Astrocyte (in vitro differentiated cells and primary cell): Measurements from ENCODE around the gene CHRNE. TPM values are rescaled to one million over a fixed set of nuclear protein-coding genes. Genes with fewer than 3 reads are reported as not detected.

Experiments used
- DNase-seq: peaks from one replicate; pipeline ENCODE4 v3.0.0-alpha.2; 2010; ENCODE audit warnings: low read depth
- FAIRE-seq: peaks from 2 replicates; lab custom pipeline; 2011; peaks lifted over from hg19 to GRCh38; lab: Jason Lieb, UNC
- H2AFZ ChIP-seq: 2 replicates; pipeline ENCODE4 v1.6.0; 2012; ENCODE audit warnings: low read depth, low read length, inconsistent platforms
- H3K27ac ChIP-seq: 2 replicates; pipeline ENCODE4 v1.5.1; 2011; ENCODE audit warnings: low read depth, low read length, inconsistent platforms
- H3K27me3 ChIP-seq: 2 replicates; pipeline ENCODE4 v1.6.0; 2011; ENCODE audit warnings: low read length, inconsistent platforms; ENCODE audit not compliant: insufficient read depth
- H3K36me3 ChIP-seq: 2 replicates; pipeline ENCODE4 v1.5.1; 2011; ENCODE audit warnings: low read length, inconsistent platforms; ENCODE audit not compliant: insufficient read depth
- H3K4me1 ChIP-seq: 2 replicates; pipeline ENCODE4 v1.5.1; 2011; ENCODE audit warnings: low read length, inconsistent platforms; ENCODE audit not compliant: insufficient read depth
- H3K4me2 ChIP-seq: 2 replicates; pipeline ENCODE4 v1.6.0; 2012; ENCODE audit warnings: low read length, inconsistent platforms
- H3K4me3 ChIP-seq: 2 replicates; pipeline ENCODE4 v1.5.1; 2011; ENCODE audit warnings: low read depth, mild to moderate bottlenecking, low read length, inconsistent platforms; ENCODE audit not compliant: insufficient read depth
- H3K79me2 ChIP-seq: 2 replicates; pipeline ENCODE4 v1.6.0; 2012; ENCODE audit warnings: mild to moderate bottlenecking, low read length, inconsistent platforms; ENCODE audit not compliant: insufficient read depth
- H3K9ac ChIP-seq: 2 replicates; pipeline ENCODE4 v1.6.0; 2012; ENCODE audit warnings: mild to moderate bottlenecking, low read length, inconsistent platforms
- H3K9me3 ChIP-seq: 2 replicates; pipeline ENCODE4 v1.5.1; 2012; ENCODE audit warnings: low read depth, mild to moderate bottlenecking, low read length, inconsistent platforms; ENCODE audit not compliant: insufficient read depth
- H4K20me1 ChIP-seq: 2 replicates; pipeline ENCODE4 v1.6.0; 2012; ENCODE audit warnings: low read length, inconsistent platforms; ENCODE audit not compliant: insufficient read depth
- H3K27ac Mint-ChIP-seq: one replicate; pipeline ENCODE4 v1.8.0; 2021; ENCODE audit warnings: mild to moderate bottlenecking, mixed read lengths; ENCODE audit not compliant: unreplicated experiment
- H3K27me3 Mint-ChIP-seq: one replicate; pipeline ENCODE4 v1.8.0; 2021; ENCODE audit warnings: low read depth, mixed read lengths; ENCODE audit not compliant: unreplicated experiment
- H3K36me3 Mint-ChIP-seq: one replicate; pipeline ENCODE4 v1.8.0; 2021; ENCODE audit warnings: low read depth, mixed read lengths; ENCODE audit not compliant: unreplicated experiment
- H3K4me1 Mint-ChIP-seq: one replicate; pipeline ENCODE4 v1.8.0; 2021; ENCODE audit warnings: low read depth, mixed read lengths; ENCODE audit not compliant: unreplicated experiment
- H3K4me3 Mint-ChIP-seq: one replicate; pipeline ENCODE4 v1.8.0; 2021; ENCODE audit warnings: mild to moderate bottlenecking, moderate library complexity, mixed read lengths; ENCODE audit not compliant: unreplicated experiment
- H3K9me3 Mint-ChIP-seq: one replicate; pipeline ENCODE4 v1.8.0; 2021; ENCODE audit warnings: mild to moderate bottlenecking, mixed read lengths; ENCODE audit not compliant: unreplicated experiment
- EZH2 ChIP-seq: IDR thresholded peaks from 2 replicates; pipeline ENCODE4 v1.6.1; 2012; ENCODE audit warnings: mild to moderate bottlenecking, low read length, inconsistent platforms; ENCODE audit not compliant: insufficient read depth
- total RNA-seq: library from RNA; stranded (reverse); gene quantifications from 2 replicates; pipeline ENCODE4 v1.2.1, GENCODE V29; 2021
- TF ChIP-seq, protein P1 (sequence below): IDR thresholded peaks from 2 replicates; pipeline ENCODE4 v1.5.1; 2011; ENCODE audit warnings: low read depth, mild to moderate bottlenecking, inconsistent platforms, low read length, moderate library complexity; ENCODE audit not compliant: insufficient read depth

Gene CHRNE
- total RNA-seq, 1 donor from 2014 or later, result 0.20 TPM

DNA sequence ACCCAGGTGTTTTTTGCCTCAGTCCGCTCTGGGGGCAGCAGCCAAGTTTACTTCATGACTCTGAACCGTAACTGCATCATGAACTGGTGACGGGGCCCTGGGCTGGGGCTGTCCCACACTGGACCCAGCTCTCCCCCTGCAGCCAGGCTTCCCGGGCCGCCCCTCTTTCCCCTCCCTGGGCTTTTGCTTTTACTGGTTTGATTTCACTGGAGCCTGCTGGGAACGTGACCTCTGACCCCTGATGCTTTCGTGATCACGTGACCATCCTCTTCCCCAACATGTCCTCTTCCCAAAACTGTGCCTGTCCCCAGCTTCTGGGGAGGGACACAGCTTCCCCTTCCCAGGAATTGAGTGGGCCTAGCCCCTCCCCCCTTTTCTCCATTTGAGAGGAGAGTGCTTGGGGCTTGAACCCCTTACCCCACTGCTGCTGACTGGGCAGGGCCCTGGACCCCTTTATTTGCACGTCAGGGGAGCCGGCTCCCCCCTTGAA, 5.7 kb downstream of the CHRNE start:
- Histone ChIP-seq H2AFZ (no peak overlapping the region), H3K27me3 (peaks cover 2% of the 10 kb centered on the region), H3K4me2 (no peak overlapping the region), H3K79me2 (no peaks in the 10 kb centered on the region), H4K20me1 (peaks cover 3% of the 10 kb centered on the region), H3K4me1 (peaks cover 6% of the 10 kb centered on the region), H3K4me3 (no peak overlapping the region), H3K36me3 (peaks cover 12% of the 10 kb centered on the region), H3K27ac (no peak overlapping the region), H3K9me3 (no peaks in the 10 kb centered on the region), H3K9ac (no peak overlapping the region)
- Mint-ChIP-seq H3K9me3 (no peaks in the 10 kb centered on the region), H3K36me3 (peaks cover 19% of the 10 kb centered on the region), H3K27ac (no peak overlapping the region), H3K4me3 (no peak overlapping the region), H3K4me1 (no peaks in the 10 kb centered on the region), H3K27me3 (no peaks in the 10 kb centered on the region)
- FAIRE-seq (no peak), DNase-seq (no peak)
- TF ChIP-seq, protein P1, sequence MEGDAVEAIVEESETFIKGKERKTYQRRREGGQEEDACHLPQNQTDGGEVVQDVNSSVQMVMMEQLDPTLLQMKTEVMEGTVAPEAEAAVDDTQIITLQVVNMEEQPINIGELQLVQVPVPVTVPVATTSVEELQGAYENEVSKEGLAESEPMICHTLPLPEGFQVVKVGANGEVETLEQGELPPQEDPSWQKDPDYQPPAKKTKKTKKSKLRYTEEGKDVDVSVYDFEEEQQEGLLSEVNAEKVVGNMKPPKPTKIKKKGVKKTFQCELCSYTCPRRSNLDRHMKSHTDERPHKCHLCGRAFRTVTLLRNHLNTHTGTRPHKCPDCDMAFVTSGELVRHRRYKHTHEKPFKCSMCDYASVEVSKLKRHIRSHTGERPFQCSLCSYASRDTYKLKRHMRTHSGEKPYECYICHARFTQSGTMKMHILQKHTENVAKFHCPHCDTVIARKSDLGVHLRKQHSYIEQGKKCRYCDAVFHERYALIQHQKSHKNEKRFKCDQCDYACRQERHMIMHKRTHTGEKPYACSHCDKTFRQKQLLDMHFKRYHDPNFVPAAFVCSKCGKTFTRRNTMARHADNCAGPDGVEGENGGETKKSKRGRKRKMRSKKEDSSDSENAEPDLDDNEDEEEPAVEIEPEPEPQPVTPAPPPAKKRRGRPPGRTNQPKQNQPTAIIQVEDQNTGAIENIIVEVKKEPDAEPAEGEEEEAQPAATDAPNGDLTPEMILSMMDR, result no peak
- TF ChIP-seq EZH2, result no peak

DNA sequence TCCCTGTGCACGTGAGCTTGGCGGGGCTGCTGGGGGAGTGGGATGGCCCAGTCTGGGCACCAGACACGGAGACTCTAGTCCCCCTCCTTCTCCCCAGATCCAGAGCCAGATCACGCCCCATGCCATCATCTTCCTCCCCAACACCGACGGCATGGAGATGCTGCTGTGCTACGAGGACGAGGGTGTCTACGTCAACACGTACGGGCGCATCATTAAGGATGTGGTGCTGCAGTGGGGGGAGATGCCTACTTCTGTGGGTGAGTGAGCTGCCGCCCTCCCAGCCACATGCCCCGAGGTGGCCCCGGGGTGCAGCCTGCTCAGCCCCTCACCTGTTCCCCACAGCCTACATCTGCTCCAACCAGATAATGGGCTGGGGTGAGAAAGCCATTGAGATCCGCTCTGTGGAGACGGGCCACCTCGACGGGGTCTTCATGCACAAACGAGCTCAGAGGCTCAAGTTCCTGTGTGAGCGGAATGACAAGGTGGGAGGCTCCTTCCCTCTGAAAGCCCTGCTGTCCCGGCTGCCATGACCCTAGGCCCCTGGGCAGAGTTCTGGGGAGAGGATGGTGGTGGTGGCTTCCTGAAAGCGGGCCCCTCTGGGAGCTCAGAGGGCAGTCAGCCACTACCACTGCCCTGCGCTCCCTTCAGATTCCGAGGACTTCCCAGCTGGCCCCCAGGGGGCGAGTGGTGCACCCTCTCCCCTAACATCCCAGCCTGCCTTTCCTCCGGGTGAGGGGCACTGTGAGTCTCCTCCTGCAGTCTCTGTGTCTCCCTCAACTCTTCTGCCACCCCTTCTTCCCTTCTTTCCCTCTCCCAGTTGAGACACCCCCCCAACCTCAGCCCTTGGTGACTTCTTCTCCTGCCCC, 6.3 kb downstream of the CHRNE start:
- peaks cover 18% of the 10 kb centered on the region for H3K36me3 Mint-ChIP-seq
- Histone ChIP-seq H3K27ac (no peak overlapping the region), H3K4me1 (peaks cover 6% of the 10 kb centered on the region), H3K4me2 (no peak overlapping the region), H3K79me2 (no peaks in the 10 kb centered on the region), H3K9ac (no peak overlapping the region), H3K4me3 (no peak overlapping the region), H4K20me1 (peaks cover 3% of the 10 kb centered on the region), H3K9me3 (no peaks in the 10 kb centered on the region), H3K27me3 (peaks cover 2% of the 10 kb centered on the region), H2AFZ (no peak overlapping the region), H3K36me3 (peaks cover 12% of the 10 kb centered on the region)
- H3K4me3 Mint-ChIP-seq, result no peak overlapping the region
- no peaks in the 10 kb centered on the region for H3K27me3 Mint-ChIP-seq
- FAIRE-seq (no peak), DNase-seq (no peak)
- no peak overlapping the region for H3K27ac Mint-ChIP-seq
- TF ChIP-seq, protein P1, result no peak
- TF ChIP-seq EZH2, result no peak
- H3K9me3 Mint-ChIP-seq, result no peaks in the 10 kb centered on the region
- H3K4me1 Mint-ChIP-seq, result no peaks in the 10 kb centered on the region
